Measurements from ENCODE around the gene P3H4. TPM values are rescaled to one million over a fixed set of nuclear protein-coding genes. Genes with fewer than 3 reads are reported as not detected.

P3H4 gene
- total and polyA plus RNA-seq, 4 donors: 10.5 to 19.6 (median 14.8) TPM

DNA sequence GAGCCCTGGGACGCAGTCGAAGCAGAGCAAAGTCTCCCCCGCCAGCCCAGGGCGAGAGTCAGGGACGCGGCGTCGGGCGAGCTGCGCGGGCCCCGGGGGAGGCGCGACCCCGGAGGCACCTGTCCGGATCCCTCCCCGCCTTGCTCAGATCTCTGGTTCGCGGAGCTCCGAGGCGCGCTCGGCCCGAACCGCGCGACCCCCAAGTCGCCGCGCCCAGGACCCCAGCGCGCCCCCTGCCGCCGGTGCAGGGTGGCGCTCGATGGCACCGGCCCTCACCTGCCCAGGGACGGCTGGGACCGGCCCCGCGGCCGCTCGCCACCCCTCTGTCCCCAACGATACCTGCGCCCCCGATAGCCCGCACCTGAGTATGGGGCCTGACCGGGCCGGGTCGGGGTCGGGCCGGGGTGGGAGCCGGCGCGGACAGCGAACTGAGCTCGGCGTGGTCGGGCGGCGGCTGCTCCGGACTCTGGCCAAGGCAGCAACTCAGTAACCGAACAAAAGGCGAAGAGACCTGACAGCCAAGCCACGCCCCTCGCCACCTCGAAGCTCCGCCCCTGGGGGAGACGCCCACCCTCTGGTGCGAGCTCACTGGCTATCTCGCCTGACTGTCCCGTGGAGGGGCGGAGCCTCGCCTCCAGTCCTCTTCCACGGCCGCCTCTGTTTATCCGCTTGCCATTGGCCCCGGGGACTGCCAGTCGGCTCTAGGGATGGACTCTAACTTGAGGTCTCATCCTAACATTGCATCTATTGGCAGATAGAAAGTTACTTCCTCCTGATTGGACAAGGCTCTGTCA lies 25.3 kb downstream of the P3H4 start, which contains the start of gene JUP:
JUP (minus strand) TSS at position 485 of the 794 bp plus-strand sequence. CDS start 14,857 bp downstream, outside the sequence.
- H3K4me1 ChIP-seq (ENCODE audit: control insufficient read depth in 1 of 2, insufficient read depth in 2 of 2, low read length in 2 of 2): peaks cover 0 to 6% of the 10 kb centered on the region in 2 donors
- intact Hi-C loops (cut with DNase I): no loop called here
- H3K4me3 ChIP-seq (ENCODE audit: low read length in 2 of 2): peak within 1 kb of the TSS; percentile 31 to 51
- no peaks in the 10 kb centered on the region for H3K27me3 ChIP-seq (ENCODE audit: control insufficient read depth in 1 of 2, insufficient read depth in 2 of 2, low read length in 1 of 2)
- 1% methylated on average over 27 to 79 of the region's 79 CpGs for WGBS, 2 donors
- peak; percentile 99 for DNase-seq
- H3K36me3 ChIP-seq (ENCODE audit: control insufficient read depth in 1 of 2, insufficient read depth in 2 of 2, low read length in 1 of 2): no peaks in the 10 kb centered on the region
- no peaks in the 10 kb centered on the region for H3K9me3 ChIP-seq (ENCODE audit: control insufficient read depth, low read length)
- ATAC-seq (ENCODE audit: low FRiP score): peak; percentile 96
- no peak within 1 kb of the TSS for H3K27ac ChIP-seq (ENCODE audit: low read depth in 1 of 2, low read length in 2 of 2)

DNA sequence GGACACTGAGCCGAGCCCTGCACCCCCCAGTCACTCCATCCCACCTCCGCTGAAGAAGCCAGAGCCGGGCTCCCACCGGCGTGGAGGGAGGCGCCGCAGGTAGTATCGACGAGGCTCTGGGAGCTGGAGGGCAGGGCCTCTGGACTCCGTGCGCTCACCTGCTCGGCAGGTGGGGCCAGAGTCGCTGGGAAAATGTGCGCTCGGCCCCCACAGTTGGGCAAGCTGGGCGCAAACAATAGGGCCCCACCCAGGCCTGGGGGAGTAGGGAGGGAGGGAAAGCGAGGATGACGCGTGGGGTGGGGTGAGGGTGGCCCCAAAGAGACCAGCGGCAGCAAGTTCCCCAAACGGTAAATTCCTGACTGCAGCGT lies 25.9 kb downstream of the P3H4 start:
- Histone ChIP-seq H3K4me3 (ENCODE audit: low read length in 2 of 2) (peak overlapping the region; percentile 31 to 51), H3K36me3 (ENCODE audit: control insufficient read depth in 1 of 2, insufficient read depth in 2 of 2, low read length in 1 of 2) (no peaks in the 10 kb centered on the region), H3K9me3 (ENCODE audit: control insufficient read depth, low read length) (no peaks in the 10 kb centered on the region), H3K27ac (ENCODE audit: low read depth in 1 of 2, low read length in 2 of 2) (no peak overlapping the region), H3K27me3 (ENCODE audit: control insufficient read depth in 1 of 2, insufficient read depth in 2 of 2, low read length in 1 of 2) (no peaks in the 10 kb centered on the region), H3K4me1 (ENCODE audit: control insufficient read depth in 1 of 2, insufficient read depth in 2 of 2, low read length in 2 of 2) (peaks cover 0 to 6% of the 10 kb centered on the region in 2 donors)
- DNase-seq: no peak
- ATAC-seq (ENCODE audit: low FRiP score): peak; percentile 24
- intact Hi-C loops (cut with DNase I): no loop called here
- WGBS, 2 donors: 1% methylated on average over 21 to 22 of the region's 22 CpGs

DNA sequence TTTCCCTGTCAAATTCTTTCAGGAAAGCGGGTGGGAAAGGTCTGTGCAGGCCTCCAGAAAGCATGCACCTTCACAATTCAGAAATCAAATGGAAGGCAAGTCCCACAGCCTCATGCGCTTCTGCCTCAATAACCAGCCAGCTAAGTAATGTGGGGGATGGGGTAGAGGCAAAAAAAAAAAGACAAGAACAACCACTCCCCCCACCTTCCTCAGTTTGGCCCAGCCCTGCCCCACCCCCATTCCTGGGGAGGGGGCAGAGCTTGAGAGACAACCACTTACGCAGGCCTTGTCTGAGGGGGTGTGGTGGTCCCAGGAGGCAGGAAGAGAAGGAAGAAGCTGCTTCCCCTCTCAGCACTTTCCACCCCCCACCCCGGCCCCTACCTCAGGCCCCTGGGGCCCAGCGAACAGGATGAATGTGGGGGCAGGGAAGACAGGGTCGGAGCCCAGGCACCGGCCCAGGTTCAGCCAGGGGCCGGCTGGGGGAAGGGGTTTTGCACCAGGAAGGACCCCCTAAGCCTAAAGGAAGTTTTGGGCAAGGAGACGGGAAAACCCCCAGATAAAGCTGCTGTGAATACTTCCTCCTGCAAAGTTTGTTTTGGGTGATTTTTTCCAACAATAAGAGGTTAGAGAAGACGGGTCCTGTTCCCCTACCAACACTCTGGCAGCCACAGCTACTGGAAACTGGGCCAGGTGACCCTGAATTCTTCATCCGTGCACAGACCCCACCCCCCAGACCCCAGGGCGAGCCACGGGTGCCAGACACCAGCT lies 26.5 kb downstream of the P3H4 start:
- DNase-seq: no peak
- 11 to 12% methylated on average over 12 to 13 of the region's 13 CpGs for WGBS, 2 donors
- peak overlapping the region; percentile 31 to 51 for H3K4me3 ChIP-seq (ENCODE audit: low read length in 2 of 2)
- no peak for ATAC-seq (ENCODE audit: low FRiP score)
- H3K4me1 ChIP-seq (ENCODE audit: control insufficient read depth in 1 of 2, insufficient read depth in 2 of 2, low read length in 2 of 2): peaks cover 0 to 6% of the 10 kb centered on the region in 2 donors
- intact Hi-C loops (cut with DNase I): no loop called here
- no peaks in the 10 kb centered on the region for H3K36me3 ChIP-seq (ENCODE audit: control insufficient read depth in 1 of 2, insufficient read depth in 2 of 2, low read length in 1 of 2)
- H3K27me3 ChIP-seq (ENCODE audit: control insufficient read depth in 1 of 2, insufficient read depth in 2 of 2, low read length in 1 of 2): no peaks in the 10 kb centered on the region
- no peak overlapping the region for H3K27ac ChIP-seq (ENCODE audit: low read depth in 1 of 2, low read length in 2 of 2)
- H3K9me3 ChIP-seq (ENCODE audit: control insufficient read depth, low read length): no peaks in the 10 kb centered on the region

DNA sequence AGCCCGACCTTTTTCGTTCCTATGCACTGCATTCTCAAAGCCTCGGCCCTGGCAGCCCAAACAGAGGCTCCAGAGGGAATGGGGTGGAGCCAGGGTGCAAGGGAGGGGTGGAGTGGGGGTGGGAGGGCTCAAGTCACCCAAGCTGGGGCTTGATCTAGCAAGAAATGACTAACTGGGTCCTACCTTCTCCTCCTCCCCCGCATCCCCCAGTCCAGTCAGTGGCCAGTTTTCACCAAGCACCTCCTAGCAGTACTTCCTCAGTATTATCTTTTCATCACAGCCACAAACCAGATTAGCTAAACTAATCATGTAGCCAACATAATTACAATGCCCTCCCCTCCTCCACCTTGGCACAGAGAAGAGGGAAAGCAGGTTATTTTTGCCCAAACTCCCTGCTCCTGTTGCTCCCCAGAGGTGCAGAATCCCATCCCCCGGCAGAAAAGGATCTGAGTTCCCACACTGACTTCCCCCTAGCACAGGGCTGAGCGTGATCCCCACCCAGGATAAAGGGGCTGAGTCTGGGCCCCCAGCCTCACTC lies 27.5 kb downstream of the P3H4 start:
- H3K27me3 ChIP-seq (ENCODE audit: control insufficient read depth in 1 of 2, insufficient read depth in 2 of 2, low read length in 1 of 2): no peaks in the 10 kb centered on the region
- 17 to 19% methylated on average over 6 of the region's 6 CpGs for WGBS, 2 donors
- H3K4me1 ChIP-seq (ENCODE audit: control insufficient read depth in 1 of 2, insufficient read depth in 2 of 2, low read length in 2 of 2): peaks cover 0 to 6% of the 10 kb centered on the region in 2 donors

DNA sequence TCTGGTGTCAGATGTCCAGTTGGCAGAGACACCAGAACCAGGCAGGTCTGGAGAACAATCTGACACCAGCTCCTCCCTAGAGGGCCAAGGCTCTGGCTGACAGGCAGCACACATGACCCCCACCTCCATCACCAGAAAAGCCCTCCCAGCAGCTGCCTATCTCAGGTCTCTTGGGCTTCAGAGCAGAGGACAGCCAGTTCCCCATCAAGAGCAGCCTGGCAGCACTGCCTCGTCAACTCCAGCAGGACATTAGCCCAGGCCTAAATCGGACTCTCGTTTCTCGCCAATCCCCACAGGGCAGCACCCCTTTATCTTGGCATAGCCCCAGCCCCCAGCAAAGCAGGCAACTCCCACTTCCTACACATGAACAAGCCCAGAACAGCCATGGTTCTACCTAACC lies 29.6 kb downstream of the P3H4 start:
- H3K9me3 ChIP-seq (ENCODE audit: control insufficient read depth, low read length): no peaks in the 10 kb centered on the region
- no peak overlapping the region for H3K27ac ChIP-seq (ENCODE audit: low read depth in 1 of 2, low read length in 2 of 2)
- H3K4me3 ChIP-seq (ENCODE audit: low read length in 2 of 2): no peak overlapping the region
- no peaks in the 10 kb centered on the region for H3K27me3 ChIP-seq (ENCODE audit: control insufficient read depth in 1 of 2, insufficient read depth in 2 of 2, low read length in 1 of 2)
- intact Hi-C loops (cut with DNase I): no loop called here
- 0 to 10% methylated on average over 4 of the region's 4 CpGs for WGBS, 2 donors
- no peak for DNase-seq
- peaks cover 0 to 6% of the 10 kb centered on the region in 2 donors for H3K4me1 ChIP-seq (ENCODE audit: control insufficient read depth in 1 of 2, insufficient read depth in 2 of 2, low read length in 2 of 2)
- ATAC-seq (ENCODE audit: low FRiP score): no peak
- H3K36me3 ChIP-seq (ENCODE audit: control insufficient read depth in 1 of 2, insufficient read depth in 2 of 2, low read length in 1 of 2): no peaks in the 10 kb centered on the region

More for the DNA sequence above, 27.5 kb downstream of the P3H4 start:
- Histone ChIP-seq H3K36me3 (ENCODE audit: control insufficient read depth in 1 of 2, insufficient read depth in 2 of 2, low read length in 1 of 2) (no peaks in the 10 kb centered on the region), H3K4me3 (ENCODE audit: low read length in 2 of 2) (no peak overlapping the region), H3K27ac (ENCODE audit: low read depth in 1 of 2, low read length in 2 of 2) (no peak overlapping the region), H3K9me3 (ENCODE audit: control insufficient read depth, low read length) (no peaks in the 10 kb centered on the region)
- intact Hi-C loops (cut with DNase I): no loop called here
- ATAC-seq (ENCODE audit: low FRiP score) (peak; percentile 22), DNase-seq (no peak)

DNA sequence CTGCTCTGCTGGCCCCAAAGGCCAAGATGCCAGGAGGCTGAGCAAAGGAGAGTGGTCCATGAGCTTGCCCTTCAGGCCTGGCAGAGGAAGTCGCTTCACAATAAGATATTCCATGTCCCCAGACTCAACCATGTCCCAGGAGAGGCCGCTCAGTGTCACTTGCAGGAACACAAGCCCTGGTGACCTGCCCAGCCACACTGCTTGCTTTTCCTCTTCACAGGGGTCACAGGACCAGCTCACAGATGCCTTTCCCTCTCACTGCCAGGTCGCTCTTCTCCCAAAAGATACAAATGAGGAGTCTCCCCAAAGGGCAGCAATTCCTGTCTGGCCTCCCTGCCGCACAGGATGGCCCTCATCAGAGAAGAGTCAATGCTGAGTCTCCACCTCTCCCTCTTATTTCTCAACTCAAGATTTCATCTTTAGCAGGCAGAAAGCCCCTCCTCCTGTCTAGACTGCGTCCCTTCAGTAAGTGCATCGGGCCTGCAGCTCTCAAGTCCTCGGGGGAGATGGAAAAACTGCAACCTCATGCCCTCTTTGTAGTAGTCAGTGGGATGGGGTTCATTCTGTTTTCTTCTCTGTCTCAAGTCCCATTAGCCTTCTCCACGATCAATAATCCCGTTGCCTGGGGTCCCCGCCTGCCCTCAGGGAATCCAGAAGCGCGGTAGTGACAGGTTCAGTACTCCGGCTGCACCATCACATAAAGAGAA lies 30.2 kb downstream of the P3H4 start:
- Histone ChIP-seq H3K27me3 (ENCODE audit: control insufficient read depth in 1 of 2, insufficient read depth in 2 of 2, low read length in 1 of 2) (no peaks in the 10 kb centered on the region), H3K36me3 (ENCODE audit: control insufficient read depth in 1 of 2, insufficient read depth in 2 of 2, low read length in 1 of 2) (no peaks in the 10 kb centered on the region), H3K4me1 (ENCODE audit: control insufficient read depth in 1 of 2, insufficient read depth in 2 of 2, low read length in 2 of 2) (peaks cover 0 to 6% of the 10 kb centered on the region in 2 donors), H3K4me3 (ENCODE audit: low read length in 2 of 2) (no peak overlapping the region), H3K27ac (ENCODE audit: low read depth in 1 of 2, low read length in 2 of 2) (no peak overlapping the region), H3K9me3 (ENCODE audit: control insufficient read depth, low read length) (no peaks in the 10 kb centered on the region)
- ATAC-seq (ENCODE audit: low FRiP score): no peak
- 74 to 78% methylated on average over 13 of the region's 13 CpGs for WGBS, 2 donors
- no peak for DNase-seq
- intact Hi-C loops (cut with DNase I): no loop called here

DNA sequence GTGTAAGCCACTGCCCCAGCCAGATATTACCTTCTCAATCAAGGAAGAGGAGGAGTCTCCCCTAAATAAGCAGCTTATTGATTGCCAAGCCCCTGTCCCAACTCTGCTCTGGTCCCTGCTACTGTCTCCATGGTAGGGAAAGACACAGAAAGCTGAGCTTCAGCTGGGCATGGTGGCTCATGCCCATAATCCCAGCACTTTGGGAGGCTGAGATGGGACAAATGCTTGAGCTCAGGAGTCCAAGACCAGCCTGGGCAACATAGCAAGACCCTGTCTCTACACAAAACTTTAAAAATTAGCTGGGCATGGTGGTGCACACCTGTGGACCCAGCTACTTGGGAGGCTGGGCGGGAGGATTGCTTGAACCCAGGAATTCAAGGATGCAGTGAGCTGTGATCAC lies 31.8 kb downstream of the P3H4 start:
- DNase-seq (no peak), ATAC-seq (ENCODE audit: low FRiP score) (no peak)
- Histone ChIP-seq H3K4me1 (ENCODE audit: control insufficient read depth in 1 of 2, insufficient read depth in 2 of 2, low read length in 2 of 2) (no peaks in the 10 kb centered on the region), H3K4me3 (ENCODE audit: low read length in 2 of 2) (no peak overlapping the region), H3K27ac (ENCODE audit: low read depth in 1 of 2, low read length in 2 of 2) (no peak overlapping the region), H3K27me3 (ENCODE audit: control insufficient read depth in 1 of 2, insufficient read depth in 2 of 2, low read length in 1 of 2) (no peaks in the 10 kb centered on the region), H3K36me3 (ENCODE audit: control insufficient read depth in 1 of 2, insufficient read depth in 2 of 2, low read length in 1 of 2) (no peaks in the 10 kb centered on the region), H3K9me3 (ENCODE audit: control insufficient read depth, low read length) (no peaks in the 10 kb centered on the region)
- intact Hi-C loops (cut with DNase I): no loop called here
- 95 to 100% methylated on average over 1 of the region's 1 CpG for WGBS, 2 donors

DNA sequence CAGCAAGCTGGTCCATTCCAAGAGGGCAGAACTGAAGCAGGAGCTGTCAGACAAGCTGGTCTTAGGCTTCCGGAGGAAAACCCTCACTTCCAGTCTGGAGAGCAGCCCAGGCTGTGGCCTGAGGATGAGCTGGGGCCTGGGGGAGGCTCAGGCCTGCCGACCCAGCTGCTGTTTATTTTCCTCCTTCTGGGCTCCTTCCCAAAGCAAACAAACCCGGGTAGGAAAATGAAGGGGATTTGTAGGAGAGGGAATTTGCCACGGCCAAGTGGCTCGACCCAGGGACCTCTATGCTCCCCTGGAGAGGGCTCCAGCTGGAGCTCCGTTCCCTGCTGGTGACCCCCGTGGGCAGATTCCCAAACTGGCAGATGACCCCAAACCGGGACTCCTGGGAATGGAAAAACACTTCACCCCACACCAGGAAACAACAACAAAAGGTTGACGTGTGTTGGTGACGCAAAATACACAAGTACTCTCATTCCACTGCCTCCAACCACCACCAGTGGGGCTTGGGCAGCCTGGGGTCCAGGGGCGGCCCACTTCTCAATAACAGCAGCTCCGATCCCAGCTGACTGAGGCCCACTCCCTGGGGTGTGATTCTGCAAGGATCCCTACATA lies 34.1 kb downstream of the P3H4 start:
- Histone ChIP-seq H3K27me3 (ENCODE audit: control insufficient read depth in 1 of 2, insufficient read depth in 2 of 2, low read length in 1 of 2) (no peaks in the 10 kb centered on the region), H3K4me1 (ENCODE audit: control insufficient read depth in 1 of 2, insufficient read depth in 2 of 2, low read length in 2 of 2) (no peaks in the 10 kb centered on the region), H3K27ac (ENCODE audit: low read depth in 1 of 2, low read length in 2 of 2) (peak overlapping the region in 1 of 2 donors; percentile 41), H3K9me3 (ENCODE audit: control insufficient read depth, low read length) (no peaks in the 10 kb centered on the region), H3K36me3 (ENCODE audit: control insufficient read depth in 1 of 2, insufficient read depth in 2 of 2, low read length in 1 of 2) (no peaks in the 10 kb centered on the region), H3K4me3 (ENCODE audit: low read length in 2 of 2) (no peak overlapping the region)
- DNase-seq (peak in 1 of 2 donors; percentile 78), ATAC-seq (ENCODE audit: low FRiP score) (peak; percentile 72)
- WGBS, 2 donors: 19 to 22% methylated on average over 12 of the region's 12 CpGs
- intact Hi-C loops (cut with DNase I): no loop called here

Data from aorta (tissue), 5 donors.